ENCODE data around the gene ARL5B.
"Not testable (repeated sequence)": the region's sequence is repeated elsewhere in the genome, so short reads cannot be mapped to it uniquely, and the experiment has no call there.

ARL5B gene, protein sequence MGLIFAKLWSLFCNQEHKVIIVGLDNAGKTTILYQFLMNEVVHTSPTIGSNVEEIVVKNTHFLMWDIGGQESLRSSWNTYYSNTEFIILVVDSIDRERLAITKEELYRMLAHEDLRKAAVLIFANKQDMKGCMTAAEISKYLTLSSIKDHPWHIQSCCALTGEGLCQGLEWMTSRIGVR

DNA sequence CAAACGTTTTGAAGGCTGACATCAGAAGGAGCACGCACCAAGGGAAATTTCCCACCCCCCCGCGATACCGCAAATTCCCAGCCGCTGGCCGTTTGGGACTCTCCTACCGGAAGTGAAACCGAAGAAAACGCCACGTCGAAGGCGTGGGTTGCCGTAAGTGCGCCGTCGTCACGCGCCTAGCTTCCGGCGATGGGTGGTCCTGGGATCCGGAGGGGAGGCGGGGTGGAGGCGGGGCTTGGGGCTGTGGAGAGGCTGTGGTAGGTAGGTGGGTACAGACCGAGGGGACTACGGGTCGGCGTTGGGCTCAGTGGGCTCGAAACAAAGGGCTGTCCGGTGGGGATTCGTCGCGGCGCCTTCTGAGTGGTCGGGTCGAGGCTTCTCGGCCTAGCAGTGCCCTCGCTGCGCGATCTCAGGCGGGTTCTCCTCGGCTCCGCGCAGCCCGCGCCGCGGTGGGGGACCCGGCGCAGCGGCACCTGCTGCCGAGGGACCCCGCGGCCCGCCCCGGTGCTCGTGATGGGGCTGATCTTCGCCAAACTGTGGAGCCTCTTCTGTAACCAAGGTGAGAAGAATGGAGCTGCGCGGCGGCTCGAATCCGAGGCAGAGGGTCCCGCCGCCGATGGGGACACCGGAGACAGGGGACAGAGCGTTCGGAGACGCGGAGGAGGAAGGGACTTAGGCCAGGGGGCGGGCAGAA, at the start of gene ARL5B:
Gene ARL5B (plus strand): TSS at position 307 of the 694 bp plus-strand sequence. CDS start 207 bp downstream, at position 514.
- DNase-seq (ENCODE audit: low read depth) = peak; percentile 99

- DNase-seq (ENCODE audit: low read depth) = peak; percentile 93
These were observed 48.7 kb upstream of the ARL5B start for GRCh38 chr10:18610517-18610916.

DNA sequence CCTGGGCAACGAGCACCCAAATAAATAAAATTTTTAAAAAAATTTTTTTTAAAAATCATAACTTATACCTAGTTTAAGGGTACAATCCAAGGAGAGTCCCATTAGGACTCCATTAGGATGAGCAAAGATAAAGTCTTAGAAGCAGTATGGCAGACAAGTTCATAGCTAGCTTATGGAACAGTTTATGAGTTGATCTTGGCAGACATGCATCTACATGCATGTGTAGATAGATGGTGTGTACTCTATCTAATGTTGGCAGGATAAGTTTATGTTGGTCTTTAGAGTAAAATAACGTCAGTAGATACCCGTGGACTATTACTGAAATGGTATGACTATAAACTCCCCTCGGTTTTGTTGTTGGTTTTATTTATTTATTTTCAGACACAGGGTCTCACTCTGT, 48.1 kb upstream of the ARL5B start:
- no peak for DNase-seq (ENCODE audit: low read depth)

GRCh38 chr10:18615618-18616017, 43.6 kb upstream of the ARL5B start:
- peak; percentile 67 for DNase-seq (ENCODE audit: low read depth)

DNA sequence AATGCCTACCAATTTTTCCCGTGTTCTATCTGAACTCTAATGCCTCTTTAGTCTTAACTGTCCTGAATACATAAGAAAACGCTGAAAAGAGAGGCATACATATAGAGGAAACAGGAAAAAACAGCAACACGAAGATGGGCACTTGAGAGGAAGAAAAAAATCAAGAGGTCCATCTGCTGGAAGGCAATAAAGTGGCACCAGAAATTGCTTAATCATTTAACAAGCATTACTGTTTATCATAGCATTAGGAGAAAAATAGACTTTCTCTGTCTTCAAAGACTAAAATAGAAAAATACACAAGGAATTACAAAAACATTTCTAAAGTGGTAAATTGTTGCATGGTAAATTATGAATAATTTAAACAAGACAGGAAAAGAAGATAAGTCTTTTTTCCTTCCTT, 42.9 kb upstream of the ARL5B start:
- DNase-seq (ENCODE audit: low read depth) = no peak

GRCh38 chr10:18619016-18619415, 40.2 kb upstream of the ARL5B start:
- DNase-seq (ENCODE audit: low read depth) = no peak

DNA sequence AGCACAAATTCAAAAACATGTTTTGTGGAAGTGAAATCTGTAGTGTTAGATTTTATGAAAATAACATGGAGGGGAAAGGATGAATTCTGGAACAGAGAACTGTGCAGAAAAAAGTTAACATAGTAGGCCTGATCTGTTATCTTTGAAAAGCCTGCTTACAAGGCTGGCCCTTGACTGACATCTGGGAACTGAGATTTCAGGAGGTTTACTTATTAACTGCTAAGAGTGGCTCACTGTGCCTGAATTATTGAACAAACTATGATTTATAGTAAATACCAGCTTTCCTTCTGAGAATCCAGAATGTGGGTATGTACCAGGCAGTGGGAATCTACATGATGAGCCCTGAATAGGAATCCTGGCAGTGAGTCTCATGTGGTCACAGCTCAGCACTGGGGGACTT, 38.4 kb upstream of the ARL5B start:
- no peak for DNase-seq (ENCODE audit: low read depth)

DNA sequence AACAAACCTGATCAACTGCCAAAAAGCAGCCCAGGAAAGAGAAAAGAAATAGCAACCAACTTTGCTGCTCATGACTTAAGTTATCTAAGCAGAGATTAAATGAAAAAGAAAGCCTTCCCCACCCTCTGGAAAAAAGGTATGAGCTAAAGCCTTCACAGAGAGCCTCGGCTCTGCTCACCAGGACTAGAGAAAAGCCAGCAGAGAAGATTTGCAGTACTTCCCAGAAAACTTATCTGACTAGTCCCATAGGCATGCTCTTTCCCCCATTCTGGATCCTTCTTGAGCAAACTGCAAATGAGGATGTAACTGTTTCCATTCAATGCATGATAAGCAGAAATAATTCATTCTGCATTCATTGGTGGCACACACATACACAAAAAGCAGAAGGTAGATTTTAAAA, 35.6 kb upstream of the ARL5B start:
- DNase-seq (ENCODE audit: low read depth) = peak; percentile 53

GRCh38 chr10:18625886-18626285, 33.3 kb upstream of the ARL5B start:
- no peak for DNase-seq (ENCODE audit: low read depth)

- peak; percentile 64 for DNase-seq (ENCODE audit: low read depth)
These were observed 31.7 kb upstream of the ARL5B start for GRCh38 chr10:18627452-18628018.

GRCh38 chr10:18632500-18632899, 26.7 kb upstream of the ARL5B start:
- DNase-seq (ENCODE audit: low read depth) = not testable (repeated sequence)

GRCh38 chr10:18635995-18636394, 23.2 kb upstream of the ARL5B start:
- no peak for DNase-seq (ENCODE audit: low read depth)

DNA sequence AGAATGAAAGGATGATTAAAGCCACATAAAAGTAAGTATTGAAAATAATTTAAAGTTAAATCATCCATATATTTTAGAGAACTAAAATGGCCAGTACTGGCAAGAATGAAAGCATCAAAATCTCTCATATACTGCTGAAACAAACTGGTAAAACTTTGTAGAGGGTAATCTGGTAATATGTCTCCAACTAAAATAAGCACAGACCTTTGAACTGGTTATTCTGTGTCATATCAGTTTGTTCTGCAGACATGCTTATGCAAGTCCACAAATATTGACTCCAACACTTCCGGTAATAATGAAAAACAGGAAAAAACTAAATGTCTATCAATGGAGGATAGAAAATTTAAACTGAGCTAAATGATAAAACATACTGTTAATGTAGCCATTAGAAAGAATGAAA, 21.8 kb upstream of the ARL5B start:
- DNase-seq (ENCODE audit: low read depth) = not testable (repeated sequence)

- not testable (repeated sequence) for DNase-seq (ENCODE audit: low read depth)
These were observed 19.5 kb upstream of the ARL5B start for GRCh38 chr10:18639719-18640118.

- DNase-seq (ENCODE audit: low read depth) = no peak
These were observed 12.1 kb upstream of the ARL5B start for GRCh38 chr10:18647151-18647550.

DNA sequence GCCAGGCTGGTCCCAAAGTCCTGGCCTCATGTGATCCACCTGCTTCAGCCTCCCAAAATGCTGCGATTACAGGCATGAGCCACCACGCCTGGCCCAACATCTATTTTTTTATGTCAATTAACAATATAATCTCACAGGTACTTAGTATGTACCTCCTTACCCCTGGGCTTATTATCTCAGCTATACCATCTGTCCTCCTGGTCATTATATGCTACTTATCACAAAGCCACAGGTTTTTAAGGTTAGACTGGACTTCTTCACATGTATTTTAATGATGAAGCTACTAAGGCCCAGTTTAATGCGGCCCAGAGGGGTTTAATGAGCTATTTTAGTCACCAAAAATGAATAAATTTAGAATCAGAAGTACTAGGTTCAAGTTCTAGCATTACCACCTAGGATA, 11.3 kb upstream of the ARL5B start:
- DNase-seq (ENCODE audit: low read depth) = no peak

DNA sequence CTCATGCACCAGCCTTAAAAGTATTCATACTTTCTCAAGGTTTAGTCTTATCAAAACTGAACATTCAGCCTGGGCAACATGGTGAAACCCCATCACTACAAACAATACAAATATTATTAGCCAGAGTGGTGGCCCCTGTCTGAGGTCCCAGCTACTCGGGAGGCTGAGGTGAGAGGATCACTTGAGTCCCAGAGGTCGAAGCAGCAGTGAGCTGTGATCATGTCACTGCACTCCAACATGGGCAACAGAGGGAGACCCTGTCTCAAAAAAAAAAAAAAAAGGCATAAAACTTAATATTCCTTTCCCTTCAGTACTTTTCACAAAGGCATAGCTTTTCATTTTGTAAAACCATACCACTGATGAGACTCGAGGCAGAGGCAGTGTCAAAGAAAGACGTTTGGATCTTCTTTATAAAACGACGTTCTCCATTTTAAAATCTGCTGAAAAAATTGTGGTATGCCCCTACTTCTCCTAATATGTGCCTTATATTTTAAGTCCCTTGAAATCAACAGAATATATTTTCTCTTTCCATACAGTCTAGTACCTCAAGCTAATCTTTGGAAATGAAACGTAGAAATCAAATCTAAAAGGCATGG, 9.8 kb upstream of the ARL5B start:
- no peak for DNase-seq (ENCODE audit: low read depth)

- DNase-seq (ENCODE audit: low read depth) = no peak
These were observed 8.7 kb upstream of the ARL5B start for GRCh38 chr10:18650404-18650997.

- peak; percentile 90 for DNase-seq (ENCODE audit: low read depth)
These were observed 7.8 kb upstream of the ARL5B start, which contains the start of gene NSUN6 for GRCh38 chr10:18651324-18652007. NSUN6 (minus strand) TSS chr10:18651587; CDS start chr10:18651203, 384 bp downstream.

DNA sequence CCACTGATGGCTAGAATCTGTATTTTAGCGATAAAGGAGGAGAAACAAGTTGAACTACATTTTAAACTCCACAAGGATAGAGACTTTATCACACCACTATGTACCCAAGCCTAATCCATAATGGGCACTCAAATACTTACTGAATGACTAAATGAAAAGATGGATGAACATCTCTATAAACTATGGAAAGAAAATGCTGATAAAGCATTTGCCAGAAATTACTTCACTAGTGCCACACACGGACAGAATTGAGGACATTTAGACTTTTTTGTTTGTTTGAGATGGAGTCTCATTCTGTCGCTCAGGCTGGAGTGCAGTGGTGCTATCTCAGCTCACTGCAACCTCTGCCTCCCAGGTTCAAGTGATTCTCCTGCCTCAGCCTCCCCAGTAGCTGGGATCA, 6.1 kb upstream of the ARL5B start:
- no peak for DNase-seq (ENCODE audit: low read depth)

DNA sequence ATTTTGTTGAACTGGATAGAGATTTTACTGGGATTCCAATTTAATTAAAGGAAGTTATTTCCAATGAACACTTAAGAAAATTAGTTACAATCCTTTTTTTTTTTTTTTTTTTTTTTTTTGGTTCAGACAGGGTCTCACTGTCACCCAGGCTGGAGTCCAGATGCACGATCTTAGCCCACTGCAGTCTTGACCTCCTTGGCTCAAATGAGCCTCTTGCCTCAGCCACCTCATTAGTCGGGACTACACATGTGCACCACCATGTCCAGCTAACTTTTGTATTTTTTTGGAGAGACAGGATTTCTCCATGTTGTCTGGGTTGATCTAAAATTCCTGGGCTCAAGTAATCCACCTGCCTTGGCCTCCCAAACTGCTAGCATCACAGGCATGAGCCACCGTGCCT, 2.5 kb upstream of the ARL5B start:
- no peak for DNase-seq (ENCODE audit: low read depth)
